Activated CD4-positive, alpha-beta T cell treated with anti-CD3 and anti-CD28 coated beads, Interleukin-2, amount 10 ng/mL, durations not matched to agents 7 days and 5 days (primary cell): Measurements from ENCODE around the gene NCAM1. TPM values are rescaled to one million over a fixed set of nuclear protein-coding genes. Genes with fewer than 3 reads are reported as not detected.
"Not testable (repeated sequence)": the region's sequence is repeated elsewhere in the genome, so short reads cannot be mapped to it uniquely, and the experiment has no call there.

Experiments
- CTCF ChIA-PET: fragments of 350-600 bp; sonication (Branson Sonifier 250); formaldehyde crosslinking; loops from one replicate; lab custom pipeline; 2021; ENCODE audit warnings: antibody characterized with exemption; lab: Charles Lee
- POLR2A ChIA-PET: fragments of 350-600 bp; sonication (Branson Sonifier 250); formaldehyde crosslinking; loops from one replicate; lab custom pipeline; 2021; ENCODE audit warnings: antibody characterized with exemption; lab: Charles Lee
- DNase-seq: peaks from one replicate; pipeline ENCODE4 v3.0.0-alpha.2; 2020
- H3K27ac Mint-ChIP-seq: one replicate; pipeline ENCODE4 v1.8.0; 2021; ENCODE audit warnings: mild to moderate bottlenecking, moderate library complexity, mixed read lengths
- H3K27me3 Mint-ChIP-seq: one replicate; pipeline ENCODE4 v1.8.0; 2021; ENCODE audit warnings: mixed read lengths
- H3K36me3 Mint-ChIP-seq: one replicate; pipeline ENCODE4 v1.8.0; 2021; ENCODE audit warnings: low read depth, mixed read lengths
- H3K4me1 Mint-ChIP-seq: one replicate; pipeline ENCODE4 v1.8.0; 2021; ENCODE audit warnings: mixed read lengths
- H3K4me3 Mint-ChIP-seq: one replicate; pipeline ENCODE4 v1.8.0; 2021; ENCODE audit warnings: mild to moderate bottlenecking, moderate library complexity, mixed read lengths
- H3K9me3 Mint-ChIP-seq: one replicate; pipeline ENCODE4 v1.8.0; 2021; ENCODE audit warnings: mixed read lengths
- total RNA-seq, 2 experiments: library from RNA; stranded (reverse); gene quantifications; one replicate each; pipeline ENCODE4 v1.2.3, GENCODE V29; 2021

NCAM1 gene
- total RNA-seq, 2 experiments from 2014 or later = 0.15 to 0.42 TPM

DNA sequence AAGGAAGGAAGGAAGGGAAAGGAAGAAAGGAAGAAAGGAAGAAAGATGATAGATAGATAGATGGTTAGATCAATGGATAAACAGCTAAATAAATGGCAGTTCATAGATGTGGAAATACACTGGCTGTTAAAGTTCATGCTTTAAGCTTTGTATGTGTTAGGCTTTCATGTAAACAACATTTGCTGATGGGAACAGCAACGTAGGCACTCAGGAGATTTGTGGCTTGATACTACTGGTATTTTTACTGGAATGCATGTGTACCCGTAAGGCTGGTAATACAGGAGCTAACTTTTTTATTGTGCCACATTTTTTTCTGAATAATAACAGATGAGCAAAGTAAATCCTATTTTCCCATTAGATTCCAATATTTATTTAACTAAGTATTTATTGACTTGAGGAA is 85.6 kb downstream of the NCAM1 start:
- Mint-ChIP-seq H3K27me3 (no peaks in the 10 kb centered on the region), H3K27ac (no peak overlapping the region), H3K4me1 (no peaks in the 10 kb centered on the region), H3K36me3 (no peaks in the 10 kb centered on the region), H3K4me3 (no peak overlapping the region), H3K9me3 (no peaks in the 10 kb centered on the region)
- ChIA-PET CTCF (no interaction called here), POLR2A (no interaction called here)
- no peak for DNase-seq

DNA sequence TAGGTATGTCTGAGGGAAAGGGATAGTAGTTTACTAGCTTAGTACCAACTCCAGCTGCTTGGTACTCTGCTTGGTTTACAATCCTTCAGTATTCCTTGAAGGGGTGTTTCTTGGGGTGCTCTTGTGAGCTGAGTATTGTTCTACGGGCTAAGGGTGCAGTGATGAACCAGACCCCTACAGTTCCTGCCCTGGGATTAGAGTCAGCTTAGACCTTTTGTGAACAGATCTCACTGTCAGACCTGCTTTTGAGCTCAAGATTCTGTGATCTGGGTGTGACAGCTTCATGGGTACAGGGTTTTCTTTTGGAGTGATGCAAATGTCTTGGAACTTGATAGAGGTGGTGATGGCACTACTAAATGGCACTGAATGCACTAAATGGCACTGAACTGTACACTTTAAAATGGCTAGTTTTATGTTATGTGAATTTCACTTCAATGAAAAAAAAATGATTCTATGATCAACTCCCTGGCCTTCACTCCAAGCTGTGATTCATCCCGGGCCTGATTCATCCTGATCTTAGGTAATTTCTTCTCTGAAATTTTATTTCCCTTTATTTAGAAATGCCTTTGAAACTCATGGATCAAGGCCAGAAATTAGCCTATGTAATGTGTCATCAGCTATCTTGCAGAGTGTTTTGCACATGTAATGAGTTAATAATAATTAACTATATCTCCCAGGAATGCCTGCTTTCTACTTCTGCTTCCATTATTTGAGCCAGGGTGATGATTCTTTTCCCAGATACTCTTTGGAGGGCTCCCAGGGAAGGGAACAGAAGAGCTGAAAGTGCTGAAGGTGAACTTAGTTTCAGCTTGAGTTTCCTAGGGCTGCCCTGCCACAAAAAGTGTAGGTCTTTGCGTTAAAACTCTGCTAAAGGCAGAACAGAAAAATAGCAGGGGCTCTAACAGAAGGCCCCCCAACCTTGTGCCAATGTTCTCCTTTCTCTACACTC is 87.9 kb downstream of the NCAM1 start:
- no peak for DNase-seq
- H3K9me3 Mint-ChIP-seq = no peaks in the 10 kb centered on the region
- CTCF ChIA-PET = no interaction called here
- no peaks in the 10 kb centered on the region for H3K27me3 Mint-ChIP-seq
- H3K4me3 Mint-ChIP-seq = no peak overlapping the region
- H3K4me1 Mint-ChIP-seq = no peaks in the 10 kb centered on the region
- no peak overlapping the region for H3K27ac Mint-ChIP-seq
- POLR2A ChIA-PET = no interaction called here
- no peaks in the 10 kb centered on the region for H3K36me3 Mint-ChIP-seq

- CTCF ChIA-PET, POLR2A ChIA-PET, H3K9me3 Mint-ChIP-seq, DNase-seq, H3K36me3 Mint-ChIP-seq, H3K4me3 Mint-ChIP-seq, H3K4me1 Mint-ChIP-seq, H3K27me3 Mint-ChIP-seq, H3K27ac Mint-ChIP-seq: not testable (repeated sequence)
Observed at GRCh38 chr11:113053042-113053441, 91.8 kb downstream of the NCAM1 start.

- Mint-ChIP-seq H3K4me1 (no peaks in the 10 kb centered on the region), H3K9me3 (no peaks in the 10 kb centered on the region), H3K4me3 (no peak overlapping the region), H3K27ac (no peak overlapping the region), H3K36me3 (no peaks in the 10 kb centered on the region), H3K27me3 (no peaks in the 10 kb centered on the region)
- ChIA-PET CTCF (no interaction called here), POLR2A (no interaction called here)
- no peak for DNase-seq
Observed at GRCh38 chr11:113057038-113057437, 95.8 kb downstream of the NCAM1 start.

DNA sequence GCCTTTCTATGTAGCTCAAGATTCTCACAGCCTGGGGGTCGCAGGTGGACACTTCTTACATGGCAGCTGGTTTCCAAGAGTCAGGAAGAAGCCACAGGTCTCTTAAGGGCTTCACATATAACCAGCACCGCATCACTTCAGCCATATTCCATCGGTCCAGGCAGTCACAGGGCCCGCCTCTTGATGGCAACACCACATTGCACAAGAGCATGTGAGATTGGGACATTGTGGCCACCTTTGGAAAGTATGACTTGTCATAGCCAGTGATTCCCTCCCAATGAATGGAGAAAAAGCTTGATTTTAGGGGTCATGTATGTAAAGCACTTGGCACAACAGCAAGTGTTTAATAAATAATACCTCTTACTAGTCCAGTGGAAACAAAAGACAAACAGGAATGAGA is 98.3 kb downstream of the NCAM1 start:
- Mint-ChIP-seq H3K4me3 (no peak overlapping the region), H3K27me3 (no peaks in the 10 kb centered on the region), H3K9me3 (no peaks in the 10 kb centered on the region), H3K4me1 (no peaks in the 10 kb centered on the region), H3K27ac (no peak overlapping the region), H3K36me3 (no peaks in the 10 kb centered on the region)
- POLR2A ChIA-PET = no interaction called here
- DNase-seq = no peak
- CTCF ChIA-PET = no interaction called here

DNA sequence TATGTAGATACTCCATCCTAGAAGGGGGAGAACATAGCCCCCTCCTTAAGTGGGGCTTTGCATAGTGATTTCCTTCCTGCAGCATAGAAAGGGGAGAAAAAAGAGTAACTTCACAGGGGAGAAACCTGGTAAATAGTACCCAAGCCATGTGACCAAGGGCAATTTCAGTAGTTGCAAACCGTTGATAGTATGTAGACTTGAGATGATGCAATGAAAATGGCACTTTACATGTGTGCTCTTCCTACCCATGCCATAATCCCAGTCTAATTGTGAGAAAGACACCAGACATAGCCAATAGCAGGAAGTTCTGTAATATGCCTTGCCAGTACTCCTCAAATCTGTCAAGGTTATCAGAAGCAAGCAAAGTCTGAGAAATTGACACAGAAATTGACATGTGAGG is 104.1 kb downstream of the NCAM1 start:
- Mint-ChIP-seq H3K36me3 (no peaks in the 10 kb centered on the region), H3K27ac (no peak overlapping the region), H3K4me1 (no peaks in the 10 kb centered on the region), H3K4me3 (no peak overlapping the region), H3K27me3 (peaks cover 3% of the 10 kb centered on the region), H3K9me3 (no peaks in the 10 kb centered on the region)
- no peak for DNase-seq
- CTCF ChIA-PET = no interaction called here
- POLR2A ChIA-PET = no interaction called here

- POLR2A ChIA-PET = no interaction called here
- Mint-ChIP-seq H3K9me3 (no peaks in the 10 kb centered on the region), H3K4me3 (no peak overlapping the region), H3K4me1 (no peaks in the 10 kb centered on the region), H3K36me3 (no peaks in the 10 kb centered on the region), H3K27me3 (no peaks in the 10 kb centered on the region), H3K27ac (no peak overlapping the region)
- CTCF ChIA-PET = no interaction called here
- no peak for DNase-seq
Observed at GRCh38 chr11:113072237-113072858, 111.1 kb downstream of the NCAM1 start.

GRCh38 chr11:113073290-113073953 is 112.2 kb downstream of the NCAM1 start:
- H3K36me3 Mint-ChIP-seq = no peaks in the 10 kb centered on the region
- ChIA-PET CTCF (interaction anchor here (0.6 kb wide), 1 partner anchor 1252 kb away, joined by 4 read pairs; no protein-coding TSS in a partner anchor), POLR2A (no interaction called here)
- H3K4me3 Mint-ChIP-seq = no peak overlapping the region
- no peak for DNase-seq
- no peaks in the 10 kb centered on the region for H3K9me3 Mint-ChIP-seq
- no peak overlapping the region for H3K27ac Mint-ChIP-seq
- no peaks in the 10 kb centered on the region for H3K4me1 Mint-ChIP-seq
- no peaks in the 10 kb centered on the region for H3K27me3 Mint-ChIP-seq

GRCh38 chr11:113075586-113076095 is 114.4 kb downstream of the NCAM1 start:
- no peaks in the 10 kb centered on the region for H3K36me3 Mint-ChIP-seq
- DNase-seq = no peak
- H3K4me3 Mint-ChIP-seq = no peak overlapping the region
- no peak overlapping the region for H3K27ac Mint-ChIP-seq
- H3K9me3 Mint-ChIP-seq = no peaks in the 10 kb centered on the region
- ChIA-PET POLR2A (no interaction called here), CTCF (no interaction called here)
- H3K4me1 Mint-ChIP-seq = no peaks in the 10 kb centered on the region
- no peaks in the 10 kb centered on the region for H3K27me3 Mint-ChIP-seq

DNA sequence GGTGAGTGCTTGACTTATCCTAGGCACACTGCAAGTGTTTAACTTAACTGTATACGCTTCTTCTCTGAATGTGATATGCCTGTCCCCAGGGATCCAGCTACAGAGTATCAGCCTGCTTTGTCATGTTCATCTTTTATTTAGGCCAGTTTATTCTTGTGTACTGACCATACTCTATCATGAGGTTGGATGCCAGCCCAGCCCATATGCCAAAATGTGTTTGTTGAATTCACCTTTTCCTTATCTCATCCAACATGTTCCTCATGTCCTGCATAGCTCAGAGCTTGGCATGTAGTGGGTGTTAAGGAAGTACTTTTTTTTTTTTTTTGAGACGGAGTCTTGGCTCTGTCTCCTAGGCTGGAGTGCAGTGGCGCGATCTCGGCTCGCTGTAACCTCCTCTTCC is 116.2 kb downstream of the NCAM1 start:
- H3K4me3 Mint-ChIP-seq = no peak overlapping the region
- no peak overlapping the region for H3K27ac Mint-ChIP-seq
- H3K27me3 Mint-ChIP-seq = no peaks in the 10 kb centered on the region
- ChIA-PET POLR2A (no interaction called here), CTCF (no interaction called here)
- DNase-seq = no peak
- H3K4me1 Mint-ChIP-seq = no peaks in the 10 kb centered on the region
- H3K36me3 Mint-ChIP-seq = no peaks in the 10 kb centered on the region
- no peaks in the 10 kb centered on the region for H3K9me3 Mint-ChIP-seq

DNA sequence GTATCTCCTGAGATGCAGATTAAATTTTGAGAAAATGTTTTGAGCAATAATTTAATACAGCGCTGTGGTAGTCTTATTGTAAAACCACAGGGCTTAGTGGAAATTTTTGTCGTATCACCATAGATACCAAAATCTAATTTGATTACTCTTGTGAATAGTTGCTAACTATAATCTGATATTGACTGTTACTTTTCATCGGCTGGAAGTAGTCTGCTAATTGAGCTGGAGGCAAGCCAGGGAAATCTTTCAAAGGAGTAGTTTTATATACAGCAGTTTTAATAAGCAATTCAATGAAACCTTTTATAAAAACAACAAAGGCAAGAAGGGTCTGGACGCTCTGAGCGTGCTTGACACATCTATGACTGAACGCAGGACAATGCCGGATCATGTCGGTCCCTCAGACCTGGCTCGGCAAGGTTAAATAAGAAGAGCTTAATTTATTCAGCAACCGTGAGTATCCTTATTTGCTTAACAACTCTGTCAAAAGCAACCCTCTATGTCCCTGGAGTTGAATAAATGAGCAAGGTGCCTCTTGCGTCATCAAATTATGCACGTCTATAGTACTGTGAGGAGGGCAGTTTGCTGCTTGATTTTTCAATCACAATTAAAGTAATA is 121.2 kb downstream of the NCAM1 start:
- H3K27ac Mint-ChIP-seq = no peak overlapping the region
- H3K36me3 Mint-ChIP-seq = no peaks in the 10 kb centered on the region
- H3K27me3 Mint-ChIP-seq = no peaks in the 10 kb centered on the region
- ChIA-PET CTCF (interaction anchor here (0.5 kb wide), 1 partner anchor 121 kb away, joined by 5 read pairs; the partner anchor contains the start of gene NCAM1), POLR2A (no interaction called here)
- no peak overlapping the region for H3K4me3 Mint-ChIP-seq
- no peak for DNase-seq
- H3K4me1 Mint-ChIP-seq = no peaks in the 10 kb centered on the region
- no peaks in the 10 kb centered on the region for H3K9me3 Mint-ChIP-seq

- Mint-ChIP-seq H3K4me3 (no peak overlapping the region), H3K36me3 (no peaks in the 10 kb centered on the region), H3K9me3 (no peaks in the 10 kb centered on the region), H3K4me1 (no peaks in the 10 kb centered on the region), H3K27ac (no peak overlapping the region), H3K27me3 (no peaks in the 10 kb centered on the region)
- DNase-seq = no peak
- CTCF ChIA-PET = no interaction called here
- POLR2A ChIA-PET = no interaction called here
Observed at GRCh38 chr11:113083571-113083970, 122.4 kb downstream of the NCAM1 start.
